Stomach (tissue), 4 donors: ENCODE measurements around the gene PRKACG.

ENCODE experiments used
- POLR2A ChIP-seq, 4 donors: fragments of 450-650 bp; IDR thresholded peaks; one replicate each; pipeline ENCODE4 v1.6.1; 2016; ENCODE audit warnings: antibody characterized with exemption in 4 of 4, control low read depth in 2 of 4, mild to moderate bottlenecking in 1 of 4, moderate library complexity in 1 of 4
- POLR2AphosphoS5 ChIP-seq, 3 donors: sonication (generic); formaldehyde crosslinking; IDR thresholded peaks; one replicate each; pipeline ENCODE4 v1.6.1; 2016; ENCODE audit warnings: antibody characterized with exemption in 3 of 3
- TF ChIP-seq, protein P1 (sequence below), 7 experiments: fragments of 450-650 bp in 4 of 7; fragments of 200-600 bp in 3 of 7; sonication (generic) in 3 of 7; IDR thresholded peaks; one replicate each; pipeline ENCODE4 v1.5.1; 2016 to 2019; ENCODE audit warnings: antibody characterized with exemption in 7 of 7, control low read depth in 2 of 7, mild to moderate bottlenecking in 1 of 7

DNA sequence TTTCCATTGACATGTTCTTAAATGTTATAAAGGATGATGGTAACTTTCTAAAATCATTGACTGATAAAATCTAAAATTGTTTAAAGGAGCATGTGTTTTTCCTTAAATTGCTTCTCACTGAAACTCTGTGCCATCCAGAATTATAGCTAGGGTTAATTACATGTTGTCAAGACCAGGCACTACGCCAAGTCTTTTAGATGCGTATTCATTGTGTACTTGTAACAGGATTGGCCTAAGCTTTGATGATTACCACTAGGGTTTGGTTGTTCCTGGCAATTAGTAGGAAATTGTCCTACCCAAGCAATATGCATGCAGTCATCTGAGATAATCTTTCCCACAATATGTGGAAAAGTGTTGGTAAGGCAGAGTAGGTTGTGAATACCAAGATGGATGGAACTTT lies 43.8 kb downstream of the PRKACG start:
- TF ChIP-seq, protein P1, sequence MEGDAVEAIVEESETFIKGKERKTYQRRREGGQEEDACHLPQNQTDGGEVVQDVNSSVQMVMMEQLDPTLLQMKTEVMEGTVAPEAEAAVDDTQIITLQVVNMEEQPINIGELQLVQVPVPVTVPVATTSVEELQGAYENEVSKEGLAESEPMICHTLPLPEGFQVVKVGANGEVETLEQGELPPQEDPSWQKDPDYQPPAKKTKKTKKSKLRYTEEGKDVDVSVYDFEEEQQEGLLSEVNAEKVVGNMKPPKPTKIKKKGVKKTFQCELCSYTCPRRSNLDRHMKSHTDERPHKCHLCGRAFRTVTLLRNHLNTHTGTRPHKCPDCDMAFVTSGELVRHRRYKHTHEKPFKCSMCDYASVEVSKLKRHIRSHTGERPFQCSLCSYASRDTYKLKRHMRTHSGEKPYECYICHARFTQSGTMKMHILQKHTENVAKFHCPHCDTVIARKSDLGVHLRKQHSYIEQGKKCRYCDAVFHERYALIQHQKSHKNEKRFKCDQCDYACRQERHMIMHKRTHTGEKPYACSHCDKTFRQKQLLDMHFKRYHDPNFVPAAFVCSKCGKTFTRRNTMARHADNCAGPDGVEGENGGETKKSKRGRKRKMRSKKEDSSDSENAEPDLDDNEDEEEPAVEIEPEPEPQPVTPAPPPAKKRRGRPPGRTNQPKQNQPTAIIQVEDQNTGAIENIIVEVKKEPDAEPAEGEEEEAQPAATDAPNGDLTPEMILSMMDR (IDR thresholded peaks at IDR 0.05), result no peak
- TF ChIP-seq POLR2A (IDR thresholded peaks at IDR 0.05) (no peak), POLR2AphosphoS5 (IDR thresholded peaks at IDR 0.05) (no peak)
